ENCODE results near the gene PPRC1.

The PPRC1 gene

GRCh38 chr10:102146971-102147428 lies 14.2 kb downstream of the PPRC1 start:
- no peak for DNase-seq (ENCODE audit: low spot score)

DNA sequence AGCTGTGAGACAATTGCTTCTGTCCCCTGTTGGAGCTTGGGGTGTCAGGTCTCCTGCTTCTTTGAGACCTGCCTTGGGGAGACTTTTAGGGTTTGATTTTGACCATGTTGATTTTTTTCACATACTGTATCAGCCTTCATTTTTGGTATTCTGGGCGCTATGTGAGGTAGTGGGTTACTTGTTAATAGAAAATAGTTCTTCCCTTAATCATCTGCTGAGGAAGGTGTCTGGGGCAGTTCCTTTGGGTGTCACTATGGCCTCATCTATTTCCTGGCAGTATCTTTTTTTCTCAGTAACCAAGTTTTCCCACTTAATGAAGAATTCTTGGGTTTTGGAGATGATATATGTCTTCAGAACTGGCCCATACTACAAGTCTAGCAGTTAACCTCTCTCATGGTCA lies 14.7 kb downstream of the PPRC1 start:
- DNase-seq (ENCODE audit: low spot score): no peak

DNA sequence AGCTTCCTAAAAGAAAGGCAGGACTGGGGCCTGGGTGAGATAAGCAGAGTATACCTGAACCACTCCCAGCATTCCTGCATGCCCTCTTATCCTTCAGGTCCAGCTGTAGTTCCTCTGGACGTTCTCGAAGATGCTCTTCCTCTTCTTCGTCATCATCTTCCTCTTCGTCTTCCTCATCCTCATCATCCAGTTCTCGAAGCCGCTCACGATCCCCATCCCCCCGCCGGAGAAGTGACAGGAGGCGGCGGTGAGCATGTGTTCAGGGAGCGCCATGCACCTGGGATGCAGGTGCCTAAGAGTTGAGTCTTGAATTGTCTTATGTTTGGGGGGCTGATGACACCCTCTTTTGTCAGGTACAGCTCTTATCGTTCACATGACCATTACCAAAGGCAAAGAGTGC lies 15.4 kb downstream of the PPRC1 start:
- no peak for DNase-seq (ENCODE audit: low spot score)

- DNase-seq (ENCODE audit: low spot score): no peak
These were observed 18.3 kb downstream of the PPRC1 start for GRCh38 chr10:102150970-102151773.

GRCh38 chr10:102151774-102152544 lies 19.1 kb downstream of the PPRC1 start, which contains the start of gene NOLC1:
Gene NOLC1, plus strand, starts transcription at chr10:102152389. Its CDS starts 22 bp downstream, at chr10:102152411.
- DNase-seq (ENCODE audit: low spot score): peak; percentile 98

GRCh38 chr10:102152545-102152890 lies 19.7 kb downstream of the PPRC1 start:
- no peak for DNase-seq (ENCODE audit: low spot score)

GRCh38 chr10:102153093-102153620 lies 20.3 kb downstream of the PPRC1 start:
- no peak for DNase-seq (ENCODE audit: low spot score)

DNA sequence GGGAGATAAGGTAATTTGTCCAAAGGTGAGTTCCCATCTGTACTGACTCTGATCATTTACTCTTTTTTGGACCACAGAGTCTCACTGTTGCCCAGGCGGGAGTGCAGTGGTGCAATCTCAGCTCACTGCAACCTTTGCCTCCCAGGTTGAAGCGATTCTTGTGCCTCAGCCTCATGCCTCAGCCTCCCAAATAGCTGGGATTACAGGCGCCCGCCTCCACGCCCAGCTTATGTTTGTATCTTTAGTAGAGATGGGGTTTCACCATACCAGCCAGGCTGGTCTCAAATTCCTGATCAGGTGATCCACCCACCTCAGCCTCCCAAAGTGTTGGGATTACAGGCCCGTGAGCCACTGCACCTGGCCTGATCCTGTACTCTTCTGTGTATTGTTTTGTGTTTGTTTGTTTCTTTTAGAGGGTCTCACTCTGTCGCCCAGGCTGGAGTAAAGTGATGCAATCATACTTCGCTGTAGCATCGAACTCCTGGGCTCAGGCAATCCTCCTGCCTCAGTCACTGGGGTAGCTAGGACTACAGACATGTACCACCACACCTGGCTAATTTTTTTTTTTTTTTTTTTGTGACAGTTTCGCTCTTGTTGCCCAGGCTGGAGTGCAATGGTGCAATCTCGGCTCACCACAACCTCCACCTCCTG lies 21.8 kb downstream of the PPRC1 start:
- no peak for DNase-seq (ENCODE audit: low spot score)

DNA sequence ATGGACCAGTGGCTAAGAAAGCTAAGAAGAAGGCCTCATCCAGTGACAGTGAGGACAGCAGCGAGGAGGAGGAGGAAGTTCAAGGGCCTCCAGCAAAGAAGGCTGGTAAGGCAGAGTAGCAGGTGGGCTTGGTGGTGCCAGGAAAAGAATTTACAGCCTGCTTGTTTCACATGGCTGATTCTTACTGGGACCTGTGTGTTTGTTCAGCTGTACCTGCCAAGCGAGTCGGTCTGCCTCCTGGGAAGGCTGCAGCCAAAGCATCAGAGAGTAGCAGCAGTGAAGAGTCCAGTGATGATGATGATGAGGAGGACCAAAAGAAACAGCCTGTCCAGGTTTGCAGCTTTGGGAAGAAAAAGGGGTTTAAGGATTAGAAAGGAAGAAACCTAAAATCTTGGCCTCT lies 24.4 kb downstream of the PPRC1 start:
- DNase-seq (ENCODE audit: low spot score): no peak

DNA sequence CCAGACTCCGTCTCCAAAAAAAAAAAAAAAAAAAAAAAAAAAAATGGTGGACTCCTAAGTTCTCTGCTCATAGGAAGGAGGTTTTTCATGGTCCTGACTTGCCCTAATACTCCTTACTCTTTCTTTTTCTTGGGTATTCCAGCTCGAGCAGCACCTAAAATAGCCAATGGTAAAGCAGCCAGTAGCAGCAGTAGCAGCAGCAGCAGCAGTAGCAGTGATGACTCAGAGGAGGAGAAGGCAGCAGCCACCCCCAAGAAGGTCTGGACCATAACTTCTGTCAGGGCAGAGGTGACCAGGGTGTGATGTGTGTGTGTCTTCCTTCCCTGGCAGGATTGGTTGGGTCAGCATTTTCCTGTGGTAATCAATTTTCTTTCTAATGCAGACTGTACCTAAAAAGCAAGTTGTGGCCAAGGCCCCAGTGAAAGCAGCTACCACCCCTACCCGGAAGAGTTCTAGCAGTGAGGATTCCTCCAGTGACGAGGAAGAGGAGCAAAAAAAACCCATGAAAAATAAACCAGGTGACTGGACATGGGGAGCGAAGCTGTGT lies 26.3 kb downstream of the PPRC1 start:
- no peak for DNase-seq (ENCODE audit: low spot score)

- no peak for DNase-seq (ENCODE audit: low spot score)
These were observed 27.0 kb downstream of the PPRC1 start for GRCh38 chr10:102159831-102160230.

- DNase-seq (ENCODE audit: low spot score): no peak
These were observed 30.6 kb downstream of the PPRC1 start for GRCh38 chr10:102163342-102163989.

DNA sequence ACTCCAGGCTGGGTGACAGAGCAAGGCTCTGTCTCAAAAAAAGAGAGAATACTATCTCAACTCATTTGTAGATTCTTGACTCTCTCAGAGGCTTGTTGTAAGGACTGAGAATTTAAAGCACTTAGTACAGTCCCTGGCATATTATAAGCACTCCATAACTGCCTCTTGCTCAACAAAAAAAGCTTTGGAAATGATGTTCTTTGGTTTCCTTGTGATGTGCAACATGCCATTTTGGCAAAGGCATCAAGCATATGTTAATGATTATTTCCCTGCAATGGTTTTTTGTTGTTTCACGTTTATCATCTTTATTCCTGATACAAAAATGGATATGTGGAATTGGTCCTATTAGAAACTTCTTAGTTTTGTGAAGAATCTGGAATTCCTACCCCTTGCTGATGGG lies 35.0 kb downstream of the PPRC1 start:
- DNase-seq (ENCODE audit: low spot score): no peak

GRCh38 chr10:102170602-102171001 lies 37.8 kb downstream of the PPRC1 start:
- no peak for DNase-seq (ENCODE audit: low spot score)

DNA sequence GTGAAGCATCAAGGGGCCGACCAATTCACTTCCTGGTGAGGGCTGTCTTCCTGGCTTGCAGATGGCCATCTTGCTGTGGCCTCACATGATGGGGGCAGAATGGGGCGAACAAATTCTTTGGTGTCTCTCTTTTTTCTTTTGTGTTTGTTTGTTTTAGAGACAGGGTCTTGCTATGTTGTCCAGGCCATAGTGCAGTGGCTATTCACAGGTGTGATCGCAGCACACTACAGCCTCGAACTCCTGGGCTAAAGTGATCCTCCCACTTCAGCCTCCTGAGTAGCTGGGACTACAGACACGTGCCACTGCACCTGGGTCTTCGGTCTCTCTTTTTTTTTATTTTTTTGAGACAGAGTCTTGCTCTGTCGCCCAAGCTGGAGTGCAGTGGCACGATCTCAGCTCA lies 39.4 kb downstream of the PPRC1 start:
- DNase-seq (ENCODE audit: low spot score): no peak

DNA sequence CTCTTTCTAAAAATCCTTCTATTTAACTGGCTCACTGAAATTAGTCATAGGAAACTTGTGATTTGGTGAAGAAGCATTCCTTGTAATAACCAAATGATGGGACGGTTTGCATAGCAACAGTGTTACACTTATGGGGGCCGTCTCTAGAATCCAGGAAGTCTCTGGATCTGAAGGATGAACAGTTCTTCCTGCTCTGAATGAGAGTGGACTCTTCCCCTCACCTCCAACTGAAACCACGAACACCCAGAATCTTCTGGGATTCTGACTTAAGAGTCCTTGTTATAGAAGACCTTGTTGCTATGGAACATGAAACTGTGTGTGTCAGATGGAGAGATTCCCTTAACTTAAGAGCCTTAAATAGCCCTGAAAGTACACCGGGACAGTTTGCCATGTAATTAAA lies 42.6 kb downstream of the PPRC1 start:
- no peak for DNase-seq (ENCODE audit: low spot score)

GRCh38 chr10:102184606-102185005 lies 51.8 kb downstream of the PPRC1 start:
- DNase-seq (ENCODE audit: low spot score): peak; percentile 19

DNA sequence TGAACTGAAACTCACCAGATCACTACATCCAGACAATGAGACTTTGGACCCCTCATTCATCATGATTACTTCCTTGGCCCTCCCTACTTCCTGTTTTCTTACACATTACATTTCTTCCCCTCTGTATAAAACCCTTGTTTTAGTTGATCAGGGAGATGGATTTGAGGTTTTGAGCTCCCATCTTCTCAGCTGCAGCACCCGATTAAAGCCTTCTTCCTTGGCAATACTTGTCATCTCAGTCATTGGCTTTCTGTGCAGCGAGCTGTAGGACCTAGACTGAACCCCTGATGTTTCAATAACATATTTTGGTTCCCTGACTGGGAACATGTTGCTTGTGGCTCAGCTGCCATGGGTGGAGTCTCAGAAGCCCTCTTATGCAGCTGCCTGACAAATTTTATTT lies 52.4 kb downstream of the PPRC1 start:
- DNase-seq (ENCODE audit: low spot score): no peak

DNA sequence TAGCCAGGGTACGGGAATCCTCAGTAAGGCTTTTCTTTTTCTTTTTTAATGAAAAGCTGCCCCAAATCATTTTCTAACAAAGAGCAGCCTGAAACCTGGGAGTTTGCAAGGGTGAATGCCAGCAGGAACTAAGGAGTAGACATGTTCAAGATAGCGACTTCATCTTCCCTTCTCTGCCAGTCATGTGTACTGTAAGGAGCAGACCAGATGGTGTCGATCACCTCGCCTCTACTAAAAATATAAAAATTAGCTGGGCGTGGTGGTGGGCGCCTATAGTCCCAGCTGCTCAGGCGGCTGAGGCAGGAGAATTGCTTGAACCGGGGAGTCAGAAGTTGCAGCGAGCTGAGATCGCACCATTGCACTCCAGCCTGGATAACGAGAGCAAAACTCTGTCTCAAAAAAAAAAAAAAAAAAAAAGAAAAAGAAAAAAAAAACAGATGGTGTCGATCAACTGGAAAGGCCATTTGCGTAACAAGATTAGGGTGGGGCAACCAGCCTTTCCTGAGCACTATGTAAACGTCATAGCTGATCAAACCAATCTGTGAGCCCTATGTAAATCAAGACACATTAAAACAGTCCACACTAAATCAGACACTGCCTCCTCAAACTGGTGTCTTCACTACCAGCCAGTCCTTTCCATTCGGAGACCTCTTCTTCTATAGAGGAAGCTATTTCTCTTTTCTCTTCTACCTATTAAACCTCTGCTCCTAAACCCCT lies 53.1 kb downstream of the PPRC1 start:
- no peak for DNase-seq (ENCODE audit: low spot score)

DNA sequence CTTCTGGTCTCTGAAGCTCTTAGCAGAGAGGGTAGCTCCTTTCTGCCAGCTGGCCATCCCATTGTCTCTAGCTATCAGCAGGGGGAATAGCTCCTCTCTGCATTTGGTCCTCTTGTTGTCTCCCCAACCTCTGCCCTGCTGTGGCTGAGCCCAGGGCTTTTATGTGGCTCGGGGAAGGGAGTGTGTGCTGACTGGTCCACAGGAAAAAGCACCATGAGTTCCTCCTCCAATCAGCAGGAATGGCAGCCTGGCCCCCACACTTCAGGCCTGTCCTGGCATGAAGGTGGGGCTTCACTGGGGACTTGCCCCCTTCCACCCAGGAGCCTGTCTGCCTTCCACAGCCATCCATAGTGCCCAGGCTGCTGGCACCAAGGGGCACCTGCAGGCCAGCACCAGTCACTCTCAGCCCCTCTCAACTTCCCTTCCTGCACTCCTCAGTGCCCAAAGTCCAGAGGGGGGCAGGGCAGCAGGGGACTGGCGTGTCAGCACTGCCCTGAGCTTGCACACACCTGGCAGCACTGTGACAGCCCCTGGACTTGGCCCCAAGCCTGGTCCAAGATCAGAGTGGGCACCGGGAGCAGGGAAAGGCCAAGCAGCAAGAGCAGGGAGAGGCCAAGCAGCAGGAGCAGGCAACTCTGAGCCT lies 55.6 kb downstream of the PPRC1 start:
- DNase-seq (ENCODE audit: low spot score): no peak
